Measurements from ENCODE around the gene BEGAIN. TPM values are rescaled to one million over a fixed set of nuclear protein-coding genes. Genes with fewer than 3 reads are reported as not detected.

Gene BEGAIN
- total RNA-seq, 4 donors from 2014 or later = 9.6 to 17.0 (median 11.6) TPM

GRCh38 chr14:100554082-100554677 is 33.0 kb downstream of the BEGAIN start:
- H3K4me3 ChIP-seq = no peak overlapping the region
- peaks cover 0 to 40% (median 0%) of the 10 kb centered on the region in 4 donors for H3K4me1 ChIP-seq
- no peaks in the 10 kb centered on the region for H3K36me3 ChIP-seq
- WGBS, 2 donors = 17 to 31% methylated on average over 17 to 19 of the region's 19 CpGs
- TF ChIP-seq POLR2A (IDR thresholded peaks at IDR 0.05) (no peak), EP300 (IDR thresholded peaks at IDR 0.05) (peak in 1 of 2 donors; percentile 29)
- H3K27me3 ChIP-seq = no peaks in the 10 kb centered on the region
- peak overlapping the region in 2 of 4 donors; percentile 36 to 63 for H3K27ac ChIP-seq
- peak; percentile 47 to 49 for DNase-seq (ENCODE audit: low spot score in 2 of 2)
- H3K9me3 ChIP-seq = no peaks in the 10 kb centered on the region

GRCh38 chr14:100553471-100553870 is 33.7 kb downstream of the BEGAIN start:
- no peaks in the 10 kb centered on the region for H3K36me3 ChIP-seq
- no peaks in the 10 kb centered on the region for H3K27me3 ChIP-seq
- no peak for DNase-seq (ENCODE audit: low spot score in 2 of 2)
- TF ChIP-seq POLR2A (IDR thresholded peaks at IDR 0.05) (no peak), CTCF (IDR thresholded peaks at IDR 0.05) (no peak), EP300 (IDR thresholded peaks at IDR 0.05) (no peak)
- WGBS, 2 donors = 91 to 95% methylated on average over 5 of the region's 5 CpGs
- H3K4me1 ChIP-seq = peaks cover 0 to 43% (median 0%) of the 10 kb centered on the region in 4 donors
- no peaks in the 10 kb centered on the region for H3K9me3 ChIP-seq
- H3K27ac ChIP-seq = peak overlapping the region in 1 of 4 donors; percentile 63
- H3K4me3 ChIP-seq = no peak overlapping the region

GRCh38 chr14:100552524-100553125 is 34.6 kb downstream of the BEGAIN start:
- Histone ChIP-seq H3K9me3 (no peaks in the 10 kb centered on the region), H3K36me3 (no peaks in the 10 kb centered on the region), H3K27ac (no peak overlapping the region), H3K4me1 (peaks cover 0 to 44% (median under 1%) of the 10 kb centered on the region in 4 donors), H3K27me3 (no peaks in the 10 kb centered on the region), H3K4me3 (no peak overlapping the region)
- TF ChIP-seq EP300 (IDR thresholded peaks at IDR 0.05) (no peak), POLR2A (IDR thresholded peaks at IDR 0.05) (no peak), CTCF (IDR thresholded peaks at IDR 0.05) (no peak)
- DNase-seq (ENCODE audit: low spot score in 2 of 2) = no peak
- 87 to 88% methylated on average over 14 to 16 of the region's 16 CpGs for WGBS, 2 donors

- Histone ChIP-seq H3K27me3 (no peaks in the 10 kb centered on the region), H3K27ac (no peak overlapping the region), H3K4me3 (no peak overlapping the region), H3K9me3 (no peaks in the 10 kb centered on the region), H3K36me3 (no peaks in the 10 kb centered on the region), H3K4me1 (peaks cover 0 to 42% (median 6%) of the 10 kb centered on the region in 4 donors)
- no peak for TF ChIP-seq EP300 (IDR thresholded peaks at IDR 0.05)
- no peak for TF ChIP-seq CTCF (IDR thresholded peaks at IDR 0.05)
- TF ChIP-seq POLR2A (IDR thresholded peaks at IDR 0.05) = no peak
- no peak for DNase-seq (ENCODE audit: low spot score in 2 of 2)
- 91 to 92% methylated on average over 8 to 9 of the region's 11 CpGs for WGBS, 2 donors
These were observed 36.2 kb downstream of the BEGAIN start for GRCh38 chr14:100551056-100551455.

- no peak for DNase-seq (ENCODE audit: low spot score in 2 of 2)
- Histone ChIP-seq H3K4me1 (peaks cover 0 to 52% (median 10%) of the 10 kb centered on the region in 4 donors), H3K4me3 (no peak overlapping the region), H3K9me3 (no peaks in the 10 kb centered on the region), H3K36me3 (no peaks in the 10 kb centered on the region), H3K27ac (no peak overlapping the region), H3K27me3 (no peaks in the 10 kb centered on the region)
- WGBS, 2 donors = 70 to 76% methylated on average over 21 to 28 of the region's 29 CpGs
- TF ChIP-seq CTCF (IDR thresholded peaks at IDR 0.05) = no peak
- TF ChIP-seq POLR2A (IDR thresholded peaks at IDR 0.05) = no peak
- TF ChIP-seq EP300 (IDR thresholded peaks at IDR 0.05) = no peak
These were observed 37.2 kb downstream of the BEGAIN start for GRCh38 chr14:100549834-100550625.
